Suprapubic skin (tissue), 4 donors: ENCODE data around the gene DYTN. TPM values are rescaled to one million over a fixed set of nuclear protein-coding genes. Genes with fewer than 3 reads are reported as not detected.
A peak's percentile ranks its signal among the peaks of the same experiment; 100 is the strongest.

Source experiments
- DNase-seq, 2 donors: peaks; one replicate each; pipeline ENCODE4 v3.0.0-alpha.2; 2019; ENCODE audit warnings: low spot score in 2 of 2
- H3K27ac ChIP-seq: fragments of 200-600 bp; sonication (generic); one replicate; pipeline ENCODE4 v1.5.1; 2019
- H3K27me3 ChIP-seq: fragments of 200-600 bp; sonication (generic); one replicate; pipeline ENCODE4 v1.5.1; 2019
- H3K36me3 ChIP-seq: fragments of 200-600 bp; sonication (generic); one replicate; pipeline ENCODE4 v1.5.1; 2019
- H3K4me1 ChIP-seq: fragments of 200-600 bp; sonication (generic); one replicate; pipeline ENCODE4 v1.5.1; 2019
- H3K4me3 ChIP-seq: fragments of 200-600 bp; sonication (generic); one replicate; pipeline ENCODE4 v1.5.1; 2019; ENCODE audit warnings: mild to moderate bottlenecking
- H3K9me3 ChIP-seq: fragments of 200-600 bp; sonication (generic); one replicate; pipeline ENCODE4 v1.5.1; 2019
- CTCF ChIP-seq, 2 donors: fragments of 200-600 bp in 1 of 2; fragments of 450-650 bp in 1 of 2; sonication (generic) in 1 of 2; IDR thresholded peaks; one replicate each; pipeline ENCODE4 v1.5.1; 2016 to 2019; ENCODE audit warnings: antibody characterized with exemption in 2 of 2, mild to moderate bottlenecking in 1 of 2, moderate library complexity in 1 of 2
- EP300 ChIP-seq: sonication (generic); formaldehyde crosslinking; IDR thresholded peaks from one replicate; pipeline ENCODE4 v1.6.1; 2017; ENCODE audit warnings: antibody characterized with exemption
- POLR2A ChIP-seq, 2 donors: fragments of 450-650 bp; IDR thresholded peaks; one replicate each; pipeline ENCODE4 v1.6.1; 2017; ENCODE audit warnings: antibody characterized with exemption in 2 of 2, mild to moderate bottlenecking in 2 of 2, moderate library complexity in 2 of 2
- POLR2AphosphoS5 ChIP-seq, 3 donors: sonication (generic); formaldehyde crosslinking; IDR thresholded peaks; one replicate each; pipeline ENCODE4 v1.6.1; 2017; ENCODE audit warnings: antibody characterized with exemption in 3 of 3
- WGBS: methylation state at CpG from one replicate; pipeline ENCODE4 v1.1.5; 2018; 5-methylcytosine and 5-hydroxymethylcytosine counted together
- total RNA-seq, 4 donors: library from RNA; depleted of rRNA; stranded (reverse); fragments of >200 nt; gene quantifications; one replicate each; pipeline ENCODE4 v1.1.0, GENCODE V29; 2016

The DYTN gene
- not detected for total RNA-seq

DNA sequence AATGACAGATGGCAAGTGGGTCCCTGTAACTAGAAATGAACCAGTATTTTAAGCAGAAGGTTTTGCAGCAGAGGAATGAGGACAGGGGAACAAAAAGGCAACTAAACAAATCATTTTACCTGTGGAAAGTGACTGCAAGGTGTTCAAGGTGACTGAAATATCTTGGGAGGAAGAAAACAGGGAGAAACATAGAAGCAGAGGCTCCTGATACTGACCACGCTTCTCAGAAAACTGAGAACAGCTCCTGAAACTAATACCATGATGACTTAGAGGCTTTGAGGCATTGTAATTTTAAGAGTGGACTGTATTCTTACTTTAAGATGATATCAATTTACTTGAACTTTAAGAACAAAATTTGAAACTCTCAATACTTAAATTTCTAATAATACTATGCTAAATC lies at the start of gene DYTN:
TSS of gene DYTN (minus strand) at position 101 of the 400 bp plus-strand sequence. CDS start 117 bp downstream, outside the sequence.
- TF ChIP-seq POLR2A (IDR thresholded peaks at IDR 0.05) (no peak), CTCF (IDR thresholded peaks at IDR 0.05) (no peak), POLR2AphosphoS5 (IDR thresholded peaks at IDR 0.05) (no peak), EP300 (no peak)
- WGBS = 74% methylated on average over 1 of the region's 1 CpG
- H3K9me3 ChIP-seq = no peaks in the 10 kb centered on the region

DNA sequence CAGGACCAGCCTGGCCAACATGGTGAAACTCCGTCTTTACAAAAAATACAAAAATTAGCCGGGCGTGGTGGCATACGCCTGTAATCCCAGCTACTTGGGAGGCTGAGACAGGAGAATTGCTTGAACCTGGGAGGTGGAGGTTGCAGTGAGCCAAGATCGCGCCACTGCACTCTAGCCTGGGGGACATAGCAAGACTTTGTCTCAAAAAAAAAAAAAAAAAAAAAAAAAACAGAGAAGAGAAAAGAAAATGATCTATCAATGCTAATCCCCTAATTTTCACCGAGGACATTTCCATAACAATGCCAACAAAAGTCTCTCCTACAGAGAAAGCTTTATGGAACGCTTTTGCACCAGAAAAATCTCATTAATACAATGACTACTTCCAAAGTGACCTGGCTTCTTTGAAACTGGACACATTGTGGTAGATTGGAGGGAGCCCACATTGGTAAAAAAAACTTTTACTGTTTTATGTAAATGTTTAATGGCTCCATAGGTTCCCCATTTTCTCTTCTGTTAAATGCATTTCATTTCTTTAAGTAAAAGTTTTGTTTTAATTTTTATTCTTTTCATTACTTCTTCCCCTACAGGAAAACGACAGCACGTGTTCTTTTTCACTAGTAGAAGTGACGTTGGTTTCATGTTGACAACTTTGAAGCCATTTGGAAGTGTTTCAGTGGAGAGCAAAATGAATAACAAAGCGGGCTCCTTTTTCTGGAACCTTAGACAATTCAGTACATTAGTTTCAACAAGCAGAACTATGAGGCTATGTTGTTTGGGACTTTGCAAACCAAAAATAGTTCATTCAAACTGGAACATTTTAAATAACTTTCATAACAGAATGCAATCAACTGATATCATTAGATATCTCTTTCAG lies 48.1 kb upstream of the DYTN start:
- H3K36me3 ChIP-seq = peaks cover 14% of the 10 kb centered on the region
- no peaks in the 10 kb centered on the region for H3K27me3 ChIP-seq
- H3K4me3 ChIP-seq = peak overlapping the region; percentile 90
- peak overlapping the region; percentile 93 for H3K27ac ChIP-seq
- no peak for DNase-seq
- TF ChIP-seq POLR2A (IDR thresholded peaks at IDR 0.05) (no peak), POLR2AphosphoS5 (IDR thresholded peaks at IDR 0.05) (no peak), CTCF (IDR thresholded peaks at IDR 0.05) (no peak), EP300 (no peak)
- H3K9me3 ChIP-seq = no peaks in the 10 kb centered on the region
- 35% methylated on average over 12 of the region's 12 CpGs for WGBS
- peaks cover 31% of the 10 kb centered on the region for H3K4me1 ChIP-seq

More for the DNA sequence above, at the start of gene DYTN:
- no peaks in the 10 kb centered on the region for H3K27me3 ChIP-seq
- DNase-seq = no peak
- H3K4me3 ChIP-seq = no peak within 1 kb of the TSS
- H3K36me3 ChIP-seq = no peaks in the 10 kb centered on the region
- no peak within 1 kb of the TSS for H3K27ac ChIP-seq
- no peaks in the 10 kb centered on the region for H3K4me1 ChIP-seq

DNA sequence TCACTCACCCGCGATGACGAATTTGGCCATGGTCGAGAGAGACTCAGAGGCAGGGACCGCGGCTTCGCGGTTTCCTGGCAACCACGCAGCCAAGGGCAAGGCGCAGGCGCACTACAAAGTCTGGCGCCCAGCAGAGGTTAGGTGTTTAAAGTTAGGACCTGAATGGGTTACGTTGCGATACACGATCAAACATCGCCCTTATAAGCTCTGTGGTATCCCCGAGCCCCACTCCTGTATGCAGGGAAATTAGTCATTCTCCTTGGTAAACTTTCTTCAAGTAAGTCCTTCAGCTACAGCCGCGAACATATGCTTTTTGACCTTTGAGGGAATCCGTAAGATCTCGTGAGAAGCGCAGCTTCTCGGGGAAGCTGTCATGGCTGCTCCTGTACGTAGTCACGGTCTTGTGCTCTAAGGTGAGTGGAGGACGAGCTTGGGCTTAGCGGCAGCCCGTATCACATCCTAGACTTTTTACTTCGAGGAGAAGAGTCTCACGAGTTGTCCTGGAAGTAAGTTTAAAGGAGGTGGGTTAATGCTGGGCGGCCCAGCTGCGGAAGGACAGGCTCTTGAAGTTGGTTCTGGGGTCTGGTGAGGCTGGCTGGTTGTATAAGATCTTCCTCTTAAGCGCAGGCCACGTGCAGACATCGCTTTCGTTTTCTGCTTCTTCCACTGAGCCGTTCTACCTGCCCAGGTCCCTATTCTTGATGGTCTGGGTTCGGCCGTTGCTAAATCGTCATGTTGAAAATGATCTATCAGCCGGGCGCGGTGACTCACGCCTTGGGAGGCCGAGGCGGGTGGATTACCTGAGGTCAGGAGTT lies 47.3 kb upstream of the DYTN start, which contains the start of the genes FASTKD2 and MDH1B:
TSS of gene FASTKD2 (plus strand) at position 365 of the 815 bp plus-strand sequence. CDS start 1,088 bp downstream, outside the sequence.
TSS of gene MDH1B (minus strand) at position 87 of the 815 bp plus-strand sequence. CDS start at position 30, 57 bp downstream.
- WGBS = under 1% methylated on average over 30 of the region's 46 CpGs
- peak within 1 kb of the TSS; percentile 93 for H3K27ac ChIP-seq
- peak; percentile 92 to 93 for DNase-seq

DNA sequence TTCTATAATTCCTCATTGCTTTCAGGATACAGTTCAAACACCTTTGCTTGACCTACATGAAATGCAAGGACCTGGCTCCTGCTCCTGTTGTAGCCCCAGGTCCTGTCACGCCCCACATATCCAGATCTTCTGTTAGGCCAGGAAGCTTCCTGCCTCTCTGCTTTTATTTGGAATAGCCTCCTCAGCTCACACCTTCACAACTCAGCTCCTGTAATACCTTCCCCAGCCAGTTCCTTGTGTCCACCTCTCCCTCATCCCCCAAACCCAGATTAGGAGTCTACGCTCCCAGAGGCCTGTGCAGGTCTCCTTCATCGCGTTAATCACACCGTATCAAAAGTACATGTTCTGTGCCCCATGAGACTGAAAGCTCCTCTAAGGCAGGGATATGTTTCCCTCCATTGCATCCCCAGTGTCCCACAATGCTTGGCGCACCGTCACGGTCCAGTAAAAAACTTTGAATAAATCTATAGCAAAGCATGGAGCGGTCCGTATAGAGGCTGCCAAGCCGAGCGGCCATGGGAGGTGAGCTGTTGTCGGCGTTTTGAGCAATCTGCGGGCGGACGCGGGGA lies 46.6 kb upstream of the DYTN start:
- no peaks in the 10 kb centered on the region for H3K36me3 ChIP-seq
- H3K4me1 ChIP-seq = peaks cover 31% of the 10 kb centered on the region
- peak overlapping the region; percentile 93 for H3K27ac ChIP-seq
- no peak for TF ChIP-seq POLR2A (IDR thresholded peaks at IDR 0.05)
- no peak for TF ChIP-seq EP300
- TF ChIP-seq POLR2AphosphoS5 (IDR thresholded peaks at IDR 0.05) = no peak
- TF ChIP-seq CTCF (IDR thresholded peaks at IDR 0.05) = no peak
- WGBS = 10% methylated on average over 18 of the region's 18 CpGs
- H3K4me3 ChIP-seq = peak overlapping the region; percentile 90
- H3K9me3 ChIP-seq = no peaks in the 10 kb centered on the region
- DNase-seq = no peak
- no peaks in the 10 kb centered on the region for H3K27me3 ChIP-seq

More for the DNA sequence above, 47.3 kb upstream of the DYTN start, which contains the start of the genes FASTKD2 and MDH1B:
- TF ChIP-seq POLR2AphosphoS5 (IDR thresholded peaks at IDR 0.05) = peak in 2 of 3 donors; percentile 23 to 91
- no peak for TF ChIP-seq POLR2A (IDR thresholded peaks at IDR 0.05)
- no peak for TF ChIP-seq CTCF (IDR thresholded peaks at IDR 0.05)
- TF ChIP-seq EP300 = peak; percentile 5
- Histone ChIP-seq H3K27me3 (no peaks in the 10 kb centered on the region), H3K4me1 (peaks cover 31% of the 10 kb centered on the region), H3K4me3 (peak within 1 kb of the TSS; percentile 90), H3K36me3 (peaks cover 5% of the 10 kb centered on the region), H3K9me3 (no peaks in the 10 kb centered on the region)
